Measurements from ENCODE around the gene SLC6A6.

DNA sequence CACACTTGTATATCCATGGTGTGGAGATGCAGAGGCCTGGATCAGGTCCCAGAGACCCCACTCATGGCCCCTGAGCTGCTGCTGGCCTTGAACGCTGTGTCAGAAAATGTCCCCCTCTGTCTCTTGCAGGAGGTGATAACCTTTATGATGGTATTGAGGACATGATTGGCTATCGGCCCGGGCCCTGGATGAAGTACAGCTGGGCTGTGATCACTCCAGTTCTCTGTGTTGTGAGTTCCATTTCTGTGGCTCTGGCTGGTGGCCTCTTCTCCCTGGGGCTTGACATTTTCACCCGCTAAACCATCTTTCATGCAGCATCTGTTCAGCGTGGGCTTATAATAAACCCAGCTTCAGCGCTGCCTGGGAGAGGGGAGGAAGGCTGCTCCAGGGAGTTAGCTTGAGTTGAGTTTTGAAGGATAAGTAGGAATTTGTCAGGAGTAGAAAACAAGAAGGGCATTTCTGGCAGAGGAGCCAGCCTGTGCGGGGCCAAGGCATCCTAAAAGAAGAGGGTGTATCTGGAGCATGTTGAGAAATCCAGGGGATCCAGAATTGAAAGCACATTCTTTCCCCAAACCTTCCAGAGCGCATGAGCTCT, 76.6 kb downstream of the SLC6A6 start:
- TF ChIP-seq CTCF (IDR thresholded peaks at IDR 0.05; ENCODE audit: insufficient read depth, low read length, poor library complexity, severe bottlenecking): no peak
- TF ChIP-seq EZH2phosphoT487 (conservative IDR thresholded peaks at IDR 0.05; ENCODE audit: low read length): no peak

All from SU-DHL-6 (cell line).